PFSK-1 (cell line): Measurements from ENCODE around the gene CERS6.

ENCODE experiments used
- FOXP2 ChIP-seq: optimal IDR thresholded peaks from 2 replicates; pipeline ENCODE3; 2011; ENCODE audit warnings: borderline replicate concordance, control low read depth, inconsistent platforms; ENCODE audit not compliant: insufficient read depth; ENCODE audit errors: extremely low read length, extremely low read depth
- POLR2AphosphoS5 ChIP-seq: IDR thresholded peaks from 2 replicates; pipeline ENCODE4 v1.6.1; 2012; ENCODE audit warnings: low read depth, mild to moderate bottlenecking, control low read depth, low read length, moderate library complexity
- SIN3A ChIP-seq: IDR thresholded peaks from 2 replicates; pipeline ENCODE4 v1.6.1; 2012; ENCODE audit warnings: mild to moderate bottlenecking, low read length, moderate library complexity, borderline replicate concordance; ENCODE audit not compliant: insufficient read depth
- TAF1 ChIP-seq: IDR thresholded peaks from 2 replicates; pipeline ENCODE4 v1.6.1; 2012; ENCODE audit warnings: low read length, control low read depth, borderline replicate concordance; ENCODE audit not compliant: insufficient read depth
- TF ChIP-seq, protein P1 (sequence below), 2 experiments: IDR thresholded peaks; 2 replicates each; pipeline versions ENCODE4 v1.6.1 to v1.8.0; 2011 to 2012; ENCODE audit warnings: low read depth in 2 of 2, low read length in 2 of 2, control low read depth in 1 of 2, inconsistent platforms in 1 of 2, mild to moderate bottlenecking in 1 of 2, moderate library complexity in 1 of 2; ENCODE audit not compliant: insufficient read depth in 1 of 2

CERS6 gene

DNA sequence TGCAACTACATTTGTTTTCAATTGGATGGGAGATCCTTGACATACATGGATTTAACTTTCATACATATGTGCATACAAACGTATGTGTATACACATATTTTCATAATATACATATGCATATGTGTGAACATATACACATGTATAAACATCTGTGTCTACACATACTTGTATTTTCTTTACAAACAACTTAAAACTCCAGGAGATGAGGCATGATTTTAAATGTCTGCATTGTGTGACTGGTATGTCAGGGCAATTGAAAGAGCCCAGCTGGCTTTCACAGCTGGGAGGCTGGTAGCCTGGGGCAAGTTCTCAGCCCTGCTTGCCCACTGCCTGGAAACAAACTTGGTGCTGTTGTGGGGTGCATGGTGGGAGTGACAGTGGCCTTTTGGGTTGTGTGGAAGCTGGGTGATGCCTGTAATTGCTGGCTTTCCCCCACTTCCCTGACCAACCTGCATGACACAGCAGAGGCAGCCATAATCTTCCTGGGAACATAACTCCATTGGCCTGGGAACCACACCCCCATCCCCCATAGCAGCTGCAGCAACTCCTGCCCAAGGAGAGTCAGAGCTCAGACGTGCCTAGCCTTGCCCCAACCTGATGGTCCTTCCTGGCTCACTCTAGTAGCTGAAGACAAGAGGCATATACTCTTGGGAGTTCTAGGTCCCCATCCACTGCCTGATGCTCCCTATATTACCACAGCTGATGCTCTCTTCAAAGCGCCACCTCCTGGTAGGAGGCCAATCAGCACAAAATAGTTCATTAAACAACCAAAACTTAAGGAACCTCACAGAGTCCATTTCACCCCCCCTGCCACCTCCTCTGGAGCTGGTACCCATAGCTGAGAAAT is 158.3 kb downstream of the CERS6 start:
- TF ChIP-seq SIN3A (no peak), POLR2AphosphoS5 (no peak), FOXP2 (no peak), TAF1 (no peak)
- TF ChIP-seq, protein P1, sequence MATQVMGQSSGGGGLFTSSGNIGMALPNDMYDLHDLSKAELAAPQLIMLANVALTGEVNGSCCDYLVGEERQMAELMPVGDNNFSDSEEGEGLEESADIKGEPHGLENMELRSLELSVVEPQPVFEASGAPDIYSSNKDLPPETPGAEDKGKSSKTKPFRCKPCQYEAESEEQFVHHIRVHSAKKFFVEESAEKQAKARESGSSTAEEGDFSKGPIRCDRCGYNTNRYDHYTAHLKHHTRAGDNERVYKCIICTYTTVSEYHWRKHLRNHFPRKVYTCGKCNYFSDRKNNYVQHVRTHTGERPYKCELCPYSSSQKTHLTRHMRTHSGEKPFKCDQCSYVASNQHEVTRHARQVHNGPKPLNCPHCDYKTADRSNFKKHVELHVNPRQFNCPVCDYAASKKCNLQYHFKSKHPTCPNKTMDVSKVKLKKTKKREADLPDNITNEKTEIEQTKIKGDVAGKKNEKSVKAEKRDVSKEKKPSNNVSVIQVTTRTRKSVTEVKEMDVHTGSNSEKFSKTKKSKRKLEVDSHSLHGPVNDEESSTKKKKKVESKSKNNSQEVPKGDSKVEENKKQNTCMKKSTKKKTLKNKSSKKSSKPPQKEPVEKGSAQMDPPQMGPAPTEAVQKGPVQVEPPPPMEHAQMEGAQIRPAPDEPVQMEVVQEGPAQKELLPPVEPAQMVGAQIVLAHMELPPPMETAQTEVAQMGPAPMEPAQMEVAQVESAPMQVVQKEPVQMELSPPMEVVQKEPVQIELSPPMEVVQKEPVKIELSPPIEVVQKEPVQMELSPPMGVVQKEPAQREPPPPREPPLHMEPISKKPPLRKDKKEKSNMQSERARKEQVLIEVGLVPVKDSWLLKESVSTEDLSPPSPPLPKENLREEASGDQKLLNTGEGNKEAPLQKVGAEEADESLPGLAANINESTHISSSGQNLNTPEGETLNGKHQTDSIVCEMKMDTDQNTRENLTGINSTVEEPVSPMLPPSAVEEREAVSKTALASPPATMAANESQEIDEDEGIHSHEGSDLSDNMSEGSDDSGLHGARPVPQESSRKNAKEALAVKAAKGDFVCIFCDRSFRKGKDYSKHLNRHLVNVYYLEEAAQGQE (IDR thresholded peaks at IDR 0.05; ENCODE audit: insufficient read depth in 1 of 2, low read depth in 2 of 2, low read length in 2 of 2): no peak

DNA sequence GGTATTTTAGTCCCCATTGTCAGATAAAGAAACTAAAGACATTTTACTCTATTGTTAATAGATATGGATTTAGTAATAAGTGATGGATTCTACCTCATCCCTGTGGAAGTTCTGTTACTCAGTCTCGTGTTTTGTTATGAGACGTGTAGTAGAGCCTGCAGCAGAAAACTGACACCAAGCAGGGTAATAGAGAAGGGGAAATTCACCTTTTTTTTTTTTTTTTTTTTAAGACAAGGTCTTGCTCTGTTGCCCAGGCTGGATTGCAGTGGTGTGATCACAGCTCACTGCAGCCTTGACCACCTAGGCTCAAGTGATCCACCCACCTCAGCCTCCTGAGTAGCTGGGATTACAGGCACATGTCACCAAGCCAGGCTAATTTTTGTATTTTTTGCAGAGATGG is 164.5 kb downstream of the CERS6 start:
- no peak for TF ChIP-seq FOXP2
- TF ChIP-seq SIN3A: no peak
- TF ChIP-seq TAF1: no peak
- TF ChIP-seq POLR2AphosphoS5: no peak
- TF ChIP-seq, protein P1 (IDR thresholded peaks at IDR 0.05; ENCODE audit: insufficient read depth in 1 of 2, low read depth in 2 of 2, low read length in 2 of 2): no peak

DNA sequence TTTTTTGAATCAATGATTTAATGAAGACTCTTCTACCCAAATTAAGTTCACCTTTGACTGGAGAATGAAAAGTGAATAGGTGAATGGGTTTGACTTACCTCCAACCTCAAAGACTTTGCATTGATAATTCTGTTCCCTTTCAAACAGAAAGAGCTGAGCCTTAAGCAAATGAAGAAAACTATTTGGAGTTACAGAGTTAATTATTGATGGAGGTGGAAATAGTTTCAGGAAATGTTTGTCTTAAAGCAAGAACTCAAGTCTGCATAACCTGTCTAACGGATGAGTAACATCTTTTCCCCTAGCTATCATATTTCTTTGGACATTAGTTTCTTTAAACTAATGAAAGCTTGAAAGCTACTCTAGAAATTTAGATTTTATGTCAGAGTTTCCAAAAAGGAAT is 166.5 kb downstream of the CERS6 start:
- TF ChIP-seq SIN3A (no peak), POLR2AphosphoS5 (no peak), TAF1 (no peak)
- TF ChIP-seq, protein P1 (IDR thresholded peaks at IDR 0.05; ENCODE audit: insufficient read depth in 1 of 2, low read depth in 2 of 2, low read length in 2 of 2): no peak

DNA sequence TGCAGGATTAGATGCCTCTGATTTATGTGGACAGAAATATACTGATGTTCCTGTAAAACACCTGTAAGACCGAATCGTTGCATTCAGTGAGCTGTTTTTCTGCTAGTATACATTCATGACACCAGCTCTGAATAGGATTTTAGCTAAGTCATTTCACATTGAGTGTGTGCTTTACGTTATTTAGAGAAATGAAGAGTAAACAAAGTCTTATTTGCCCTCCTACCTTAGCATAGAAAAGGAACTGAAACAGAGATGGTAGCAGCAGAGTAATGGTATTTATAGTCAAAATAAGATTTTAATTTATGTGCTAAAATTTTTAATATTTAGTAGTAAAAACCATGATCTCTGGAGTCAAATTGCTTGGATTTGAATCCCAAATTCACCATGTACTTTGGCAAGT is 168.0 kb downstream of the CERS6 start:
- no peak for TF ChIP-seq POLR2AphosphoS5
- no peak for TF ChIP-seq FOXP2
- no peak for TF ChIP-seq TAF1
- TF ChIP-seq, protein P1 (IDR thresholded peaks at IDR 0.05; ENCODE audit: insufficient read depth in 1 of 2, low read depth in 2 of 2, low read length in 2 of 2): no peak
- TF ChIP-seq SIN3A: no peak

DNA sequence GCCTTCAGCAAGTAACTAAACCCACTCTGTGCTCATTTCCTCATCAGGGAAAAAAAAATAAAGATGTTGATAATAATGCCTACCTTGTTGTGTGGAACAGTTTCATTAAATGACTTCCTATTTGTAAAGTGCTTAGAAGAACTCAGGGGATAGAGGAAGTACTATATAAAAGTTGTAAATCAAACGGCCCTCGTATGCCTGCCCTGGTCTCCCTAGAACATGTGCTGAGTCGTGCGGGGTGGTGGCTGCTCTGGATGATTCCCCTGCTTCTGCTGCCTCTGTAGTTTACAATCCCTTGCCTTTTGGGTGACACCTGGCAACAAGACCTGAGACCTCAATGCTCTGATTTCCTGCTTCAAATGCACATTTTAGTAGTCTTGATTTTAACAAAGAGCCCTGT is 170.0 kb downstream of the CERS6 start:
- TF ChIP-seq, protein P1 (IDR thresholded peaks at IDR 0.05; ENCODE audit: insufficient read depth in 1 of 2, low read depth in 2 of 2, low read length in 2 of 2): no peak
- TF ChIP-seq TAF1: no peak
- TF ChIP-seq SIN3A: no peak
